Panc1 (cell line): ENCODE measurements around the gene GEMIN4. TPM values are rescaled to one million over a fixed set of nuclear protein-coding genes. Genes with fewer than 3 reads are reported as not detected.

ENCODE experiments used
- ATAC-seq: fragments of 200-7000 bp; cut with Tn5 transposase; 2 replicates; pipeline ENCODE4 v1.9.1; 2020; ENCODE audit warnings: mild to moderate bottlenecking, moderate library complexity
- BruUV-seq: library from RNA; stranded (reverse); fragments of 400-500 nt; replicated peaks from 2 replicates; lab custom pipeline; 2021; lab: Mats Ljungman, UMichigan
- CTCF ChIA-PET: fragments of 300-600 bp; sonication (Branson Sonifier 250); formaldehyde crosslinking; loops from one replicate; lab custom pipeline; 2022; ENCODE audit warnings: antibody characterized with exemption; lab: Charles Lee
- POLR2A ChIA-PET: fragments of 300-600 bp; sonication (Branson Sonifier 250); formaldehyde crosslinking; loops from one replicate; lab custom pipeline; 2022; ENCODE audit warnings: antibody characterized with exemption; lab: Charles Lee
- DNase-seq: peaks from one replicate; pipeline ENCODE4 v3.0.0-alpha.2; 2010; ENCODE audit warnings: low read depth, low spot score
- H3K27ac ChIP-seq: 2 replicates; pipeline ENCODE4 v1.5.1; 2011; ENCODE audit warnings: mild to moderate bottlenecking, low read length, inconsistent platforms
- H3K27me3 ChIP-seq: fragments of 200-500 bp; sonication (Bioruptor generic); 2 replicates; pipeline ENCODE4 v1.6.0; 2014; ENCODE audit warnings: low read length, inconsistent platforms; ENCODE audit not compliant: control insufficient read depth, insufficient read depth
- H3K36me3 ChIP-seq: fragments of 200-500 bp; sonication (Bioruptor generic); 2 replicates; pipeline ENCODE4 v1.5.1; 2014; ENCODE audit warnings: inconsistent platforms, mild to moderate bottlenecking, low read length, moderate library complexity; ENCODE audit not compliant: control insufficient read depth, insufficient read depth
- H3K4me1 ChIP-seq: 2 replicates; pipeline ENCODE4 v1.5.1; 2011; ENCODE audit warnings: inconsistent platforms, mild to moderate bottlenecking, low read length, moderate library complexity; ENCODE audit not compliant: control insufficient read depth, insufficient read depth
- H3K4me3 ChIP-seq, 2 experiments: 2 replicates each; pipeline ENCODE4 v1.5.1; 2011 to 2012; ENCODE audit warnings: low read depth in 2 of 2, low read length in 2 of 2, mild to moderate bottlenecking in 2 of 2, inconsistent platforms in 1 of 2, moderate library complexity in 1 of 2
- H3K9me3 ChIP-seq: fragments of 200-500 bp; sonication (Bioruptor generic); 2 replicates; pipeline ENCODE4 v1.5.1; 2014; ENCODE audit warnings: low read depth, mild to moderate bottlenecking, inconsistent platforms, low read length, moderate library complexity; ENCODE audit not compliant: control insufficient read depth, insufficient read depth
- CTCF ChIP-seq: fragments of 450-650 bp; IDR thresholded peaks from 2 replicates; pipeline ENCODE4 v1.5.1; 2017; ENCODE audit warnings: mild to moderate bottlenecking
- POLR2AphosphoS5 ChIP-seq: IDR thresholded peaks from 2 replicates; pipeline ENCODE4 v1.6.1; 2012; ENCODE audit warnings: mild to moderate bottlenecking, low read depth, low read length, moderate library complexity
- SIN3A ChIP-seq: IDR thresholded peaks from 2 replicates; pipeline ENCODE4 v1.6.1; 2012; ENCODE audit warnings: low read depth, mild to moderate bottlenecking, low read length, moderate library complexity, borderline replicate concordance; ENCODE audit not compliant: insufficient read depth
- TCF7L2 ChIP-seq: IDR thresholded peaks from 2 replicates; pipeline ENCODE4 v1.6.1; 2011; ENCODE audit warnings: mild to moderate bottlenecking, low read depth, low read length, inconsistent platforms
- in situ Hi-C: cut with HindIII; loops from 2 replicates; pipeline ENCODE4 v1.10.0; 2016; ENCODE audit warnings: low sequenced_read_pairs, low pct_unique_long_range_greater_than_20kb
- intact Hi-C: fragments of 100-400 bp; cut with micrococcal nuclease; formaldehyde crosslinking; loops from one replicate; pipeline ENCODE4 v1.10.0; 2022; ENCODE audit not compliant: unreplicated experiment
- total RNA-seq: library from RNA; stranded (reverse); gene quantifications from one replicate; pipeline ENCODE4 v1.2.1, GENCODE V29; 2021; ENCODE audit not compliant: unreplicated experiment
- TF ChIP-seq, protein P1 (sequence below), 2 experiments: IDR thresholded peaks; 2 replicates each; pipeline ENCODE4 v1.6.1; 2011 to 2012; ENCODE audit warnings: low read depth in 2 of 2, control low read depth in 1 of 2, low read length in 1 of 2, mild to moderate bottlenecking in 1 of 2, moderate library complexity in 1 of 2; ENCODE audit not compliant: insufficient read depth in 1 of 2

The GEMIN4 gene
- total RNA-seq, 1 experiment from 2014 or later: 34.9 TPM

GRCh38 chr17:725084-725483, 27.0 kb downstream of the GEMIN4 start:
- in situ Hi-C loops: no loop called here

DNA sequence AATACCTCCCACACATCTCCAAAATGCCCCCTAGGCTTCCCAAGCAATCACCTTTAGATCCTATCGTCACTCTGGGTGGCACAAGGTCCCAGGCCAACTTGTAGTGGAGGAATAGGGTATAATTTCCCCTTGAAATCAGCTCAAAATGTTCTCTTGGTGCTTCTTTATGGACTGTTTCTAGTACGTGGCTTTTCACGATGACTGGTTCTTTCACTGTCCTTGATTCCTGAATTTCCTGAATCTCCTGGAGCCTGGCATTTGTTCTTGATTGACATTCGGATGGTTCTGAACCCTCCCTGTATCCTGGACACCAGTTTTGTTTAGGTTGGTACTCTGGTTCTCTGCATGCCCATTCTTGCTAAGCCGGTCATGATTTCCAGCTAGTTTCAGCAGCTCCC, 30.5 kb downstream of the GEMIN4 start:
- no peaks in the 10 kb centered on the region for H3K9me3 ChIP-seq
- H3K36me3 ChIP-seq: no peaks in the 10 kb centered on the region
- H3K4me3 ChIP-seq: no peak overlapping the region
- TF ChIP-seq CTCF (no peak), TCF7L2 (no peak), SIN3A (no peak), POLR2AphosphoS5 (no peak)
- TF ChIP-seq, protein P1, sequence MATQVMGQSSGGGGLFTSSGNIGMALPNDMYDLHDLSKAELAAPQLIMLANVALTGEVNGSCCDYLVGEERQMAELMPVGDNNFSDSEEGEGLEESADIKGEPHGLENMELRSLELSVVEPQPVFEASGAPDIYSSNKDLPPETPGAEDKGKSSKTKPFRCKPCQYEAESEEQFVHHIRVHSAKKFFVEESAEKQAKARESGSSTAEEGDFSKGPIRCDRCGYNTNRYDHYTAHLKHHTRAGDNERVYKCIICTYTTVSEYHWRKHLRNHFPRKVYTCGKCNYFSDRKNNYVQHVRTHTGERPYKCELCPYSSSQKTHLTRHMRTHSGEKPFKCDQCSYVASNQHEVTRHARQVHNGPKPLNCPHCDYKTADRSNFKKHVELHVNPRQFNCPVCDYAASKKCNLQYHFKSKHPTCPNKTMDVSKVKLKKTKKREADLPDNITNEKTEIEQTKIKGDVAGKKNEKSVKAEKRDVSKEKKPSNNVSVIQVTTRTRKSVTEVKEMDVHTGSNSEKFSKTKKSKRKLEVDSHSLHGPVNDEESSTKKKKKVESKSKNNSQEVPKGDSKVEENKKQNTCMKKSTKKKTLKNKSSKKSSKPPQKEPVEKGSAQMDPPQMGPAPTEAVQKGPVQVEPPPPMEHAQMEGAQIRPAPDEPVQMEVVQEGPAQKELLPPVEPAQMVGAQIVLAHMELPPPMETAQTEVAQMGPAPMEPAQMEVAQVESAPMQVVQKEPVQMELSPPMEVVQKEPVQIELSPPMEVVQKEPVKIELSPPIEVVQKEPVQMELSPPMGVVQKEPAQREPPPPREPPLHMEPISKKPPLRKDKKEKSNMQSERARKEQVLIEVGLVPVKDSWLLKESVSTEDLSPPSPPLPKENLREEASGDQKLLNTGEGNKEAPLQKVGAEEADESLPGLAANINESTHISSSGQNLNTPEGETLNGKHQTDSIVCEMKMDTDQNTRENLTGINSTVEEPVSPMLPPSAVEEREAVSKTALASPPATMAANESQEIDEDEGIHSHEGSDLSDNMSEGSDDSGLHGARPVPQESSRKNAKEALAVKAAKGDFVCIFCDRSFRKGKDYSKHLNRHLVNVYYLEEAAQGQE (IDR thresholded peaks at IDR 0.05; ENCODE audit: insufficient read depth in 1 of 2, low read depth in 2 of 2, low read length in 1 of 2): no peak
- intact Hi-C loops (no loop called here), in situ Hi-C loops (no loop called here)
- ChIA-PET CTCF (no interaction called here), POLR2A (no interaction called here)
- no peaks in the 10 kb centered on the region for H3K27me3 ChIP-seq
- DNase-seq (no peak), ATAC-seq (peak; percentile 63)
- BruUV-seq: no TSS peak
- no peak overlapping the region for H3K27ac ChIP-seq
- H3K4me1 ChIP-seq: peaks cover 8% of the 10 kb centered on the region; the same call in 1 of the 2 replicates

More at GRCh38 chr17:725084-725483, 27.0 kb downstream of the GEMIN4 start:
- Histone ChIP-seq H3K27me3 (no peaks in the 10 kb centered on the region), H3K36me3 (no peaks in the 10 kb centered on the region), H3K27ac (no peak overlapping the region), H3K4me3 (no peak overlapping the region), H3K4me1 (no peaks in the 10 kb centered on the region), H3K9me3 (no peaks in the 10 kb centered on the region)
- ChIA-PET POLR2A (no interaction called here), CTCF (no interaction called here)
- TF ChIP-seq TCF7L2: no peak
- no peak for TF ChIP-seq SIN3A
- TF ChIP-seq, protein P1 (IDR thresholded peaks at IDR 0.05; ENCODE audit: insufficient read depth in 1 of 2, low read depth in 2 of 2, low read length in 1 of 2): no peak
- TF ChIP-seq CTCF: no peak
- TF ChIP-seq POLR2AphosphoS5: no peak
- no TSS peak for BruUV-seq
- intact Hi-C loops: no loop called here
- ATAC-seq: no peak
- no peak for DNase-seq
